Stomach (tissue), 4 donors: ENCODE measurements around the gene KIF13A.

Experiments used
- CTCF ChIP-seq, 7 experiments: fragments of 450-650 bp in 4 of 7; fragments of 200-600 bp in 3 of 7; sonication (generic) in 3 of 7; IDR thresholded peaks; one replicate each; pipeline ENCODE4 v1.5.1; 2016 to 2019; ENCODE audit warnings: antibody characterized with exemption in 7 of 7, control low read depth in 2 of 7, mild to moderate bottlenecking in 1 of 7
- EP300 ChIP-seq: sonication (generic); formaldehyde crosslinking; IDR thresholded peaks from one replicate; pipeline ENCODE4 v1.6.1; 2017; ENCODE audit warnings: antibody characterized with exemption

DNA sequence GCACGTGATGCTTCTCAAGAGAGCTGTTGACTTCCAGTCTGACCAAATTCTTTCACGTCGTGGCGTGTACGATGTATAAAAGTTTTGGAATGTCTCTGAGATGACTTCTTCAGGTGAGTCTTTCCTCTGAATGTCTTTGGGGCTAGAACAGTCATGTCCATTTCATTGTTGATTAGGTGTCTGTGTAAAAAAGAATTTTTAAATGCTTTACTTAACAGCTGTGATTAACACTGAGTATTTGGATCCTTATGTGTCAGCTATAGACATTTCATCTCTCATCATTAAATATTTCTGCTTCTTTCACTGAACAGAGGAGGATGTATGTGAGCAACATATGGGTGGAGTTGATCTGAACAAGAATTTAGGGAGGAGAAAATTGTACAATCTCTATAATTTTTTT, 29.3 kb upstream of the KIF13A start:
- TF ChIP-seq EP300 (no peak), CTCF (IDR thresholded peaks at IDR 0.05) (no peak)
